Measurements from ENCODE around the gene OR2A7.
"Not testable (repeated sequence)": the region's sequence is repeated elsewhere in the genome, so short reads cannot be mapped to it uniquely, and the experiment has no call there.

- TF ChIP-seq SIN3A (IDR thresholded peaks at IDR 0.05; ENCODE audit: borderline replicate concordance in 2 of 2, control insufficient read depth in 1 of 2, low read depth in 2 of 2, low read length in 2 of 2); XRCC4 (IDR thresholded peaks at IDR 0.05; ENCODE audit: extremely low read depth, insufficient read depth, insufficient read length); NONO (IDR thresholded peaks at IDR 0.05; ENCODE audit: low read depth in 2 of 2, low read length in 1 of 2); SAFB (IDR thresholded peaks at IDR 0.05; ENCODE audit: borderline replicate concordance, low read depth, low read length): not testable (repeated sequence)
Measured at GRCh38 chr7:144311872-144312469, 47.4 kb upstream of the OR2A7 start, which contains the start of gene OR2A1.
